Measurements from ENCODE around the gene WSB1. TPM values are rescaled to one million over a fixed set of nuclear protein-coding genes. Genes with fewer than 3 reads are reported as not detected.

The WSB1 gene
- total and polyA plus RNA-seq, 9 of the 15 experiments (the other 6 are each of a cell fraction or from before 2014, with no cell fraction given), result 22.8 to 229 (median 81.1) TPM

GRCh38 chr17:27353461-27354050 is 59.6 kb downstream of the WSB1 start (continued):
- TF ChIP-seq SFPQ (IDR thresholded peaks at IDR 0.05; ENCODE audit: low read depth, low read length), result no peak
- TF ChIP-seq IRF1 (CRISPR knock-in tag; IDR thresholded peaks at IDR 0.05; ENCODE audit: borderline replicate concordance), result no peak
- TF ChIP-seq GTF2B (IDR thresholded peaks at IDR 0.05; ENCODE audit: extremely low read depth, insufficient read length), result no peak
- peak; percentile 85 for TF ChIP-seq SMAD4 (CRISPR knock-in tag; conservative IDR thresholded peaks at IDR 0.05)
- no peak for TF ChIP-seq PHB2 (IDR thresholded peaks at IDR 0.05; ENCODE audit: low read depth)
- TF ChIP-seq ILK (tag; IDR thresholded peaks at IDR 0.05; ENCODE audit: borderline replicate concordance, low read depth), result no peak
- TF ChIP-seq TCF7 (IDR thresholded peaks at IDR 0.05; ENCODE audit: borderline replicate concordance), result no peak
- peak in 1 of 2 experiments; percentile 73; a peak in 2 of 4 replicates for TF ChIP-seq RCOR1 (IDR thresholded peaks at IDR 0.05; ENCODE audit: borderline replicate concordance in 1 of 2, low read depth in 2 of 2, low read length in 2 of 2)
- TF ChIP-seq, protein P1, sequence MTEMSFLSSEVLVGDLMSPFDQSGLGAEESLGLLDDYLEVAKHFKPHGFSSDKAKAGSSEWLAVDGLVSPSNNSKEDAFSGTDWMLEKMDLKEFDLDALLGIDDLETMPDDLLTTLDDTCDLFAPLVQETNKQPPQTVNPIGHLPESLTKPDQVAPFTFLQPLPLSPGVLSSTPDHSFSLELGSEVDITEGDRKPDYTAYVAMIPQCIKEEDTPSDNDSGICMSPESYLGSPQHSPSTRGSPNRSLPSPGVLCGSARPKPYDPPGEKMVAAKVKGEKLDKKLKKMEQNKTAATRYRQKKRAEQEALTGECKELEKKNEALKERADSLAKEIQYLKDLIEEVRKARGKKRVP (CRISPR knock-in tag; IDR thresholded peaks at IDR 0.05), result no peak
- TF ChIP-seq, protein P2, sequence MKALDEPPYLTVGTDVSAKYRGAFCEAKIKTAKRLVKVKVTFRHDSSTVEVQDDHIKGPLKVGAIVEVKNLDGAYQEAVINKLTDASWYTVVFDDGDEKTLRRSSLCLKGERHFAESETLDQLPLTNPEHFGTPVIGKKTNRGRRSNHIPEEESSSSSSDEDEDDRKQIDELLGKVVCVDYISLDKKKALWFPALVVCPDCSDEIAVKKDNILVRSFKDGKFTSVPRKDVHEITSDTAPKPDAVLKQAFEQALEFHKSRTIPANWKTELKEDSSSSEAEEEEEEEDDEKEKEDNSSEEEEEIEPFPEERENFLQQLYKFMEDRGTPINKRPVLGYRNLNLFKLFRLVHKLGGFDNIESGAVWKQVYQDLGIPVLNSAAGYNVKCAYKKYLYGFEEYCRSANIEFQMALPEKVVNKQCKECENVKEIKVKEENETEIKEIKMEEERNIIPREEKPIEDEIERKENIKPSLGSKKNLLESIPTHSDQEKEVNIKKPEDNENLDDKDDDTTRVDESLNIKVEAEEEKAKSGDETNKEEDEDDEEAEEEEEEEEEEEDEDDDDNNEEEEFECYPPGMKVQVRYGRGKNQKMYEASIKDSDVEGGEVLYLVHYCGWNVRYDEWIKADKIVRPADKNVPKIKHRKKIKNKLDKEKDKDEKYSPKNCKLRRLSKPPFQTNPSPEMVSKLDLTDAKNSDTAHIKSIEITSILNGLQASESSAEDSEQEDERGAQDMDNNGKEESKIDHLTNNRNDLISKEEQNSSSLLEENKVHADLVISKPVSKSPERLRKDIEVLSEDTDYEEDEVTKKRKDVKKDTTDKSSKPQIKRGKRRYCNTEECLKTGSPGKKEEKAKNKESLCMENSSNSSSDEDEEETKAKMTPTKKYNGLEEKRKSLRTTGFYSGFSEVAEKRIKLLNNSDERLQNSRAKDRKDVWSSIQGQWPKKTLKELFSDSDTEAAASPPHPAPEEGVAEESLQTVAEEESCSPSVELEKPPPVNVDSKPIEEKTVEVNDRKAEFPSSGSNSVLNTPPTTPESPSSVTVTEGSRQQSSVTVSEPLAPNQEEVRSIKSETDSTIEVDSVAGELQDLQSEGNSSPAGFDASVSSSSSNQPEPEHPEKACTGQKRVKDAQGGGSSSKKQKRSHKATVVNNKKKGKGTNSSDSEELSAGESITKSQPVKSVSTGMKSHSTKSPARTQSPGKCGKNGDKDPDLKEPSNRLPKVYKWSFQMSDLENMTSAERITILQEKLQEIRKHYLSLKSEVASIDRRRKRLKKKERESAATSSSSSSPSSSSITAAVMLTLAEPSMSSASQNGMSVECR (CRISPR knock-in tag; IDR thresholded peaks at IDR 0.05), result no peak
- no peak for TF ChIP-seq LARP7 (IDR thresholded peaks at IDR 0.05)
- TF ChIP-seq YY1 (IDR thresholded peaks at IDR 0.05; ENCODE audit: borderline replicate concordance in 1 of 3, control insufficient read depth in 1 of 3, extremely low read depth in 1 of 3, insufficient read depth in 3 of 3, insufficient read length in 1 of 3, insufficient replicate concordance in 2 of 3, low read depth in 1 of 3, low read length in 2 of 3), result peak; percentile 56 to 90 (median 78)
- no peak for TF ChIP-seq PPARD (CRISPR knock-in tag; IDR thresholded peaks at IDR 0.05)
